SK-N-SH treated with all-trans-retinoic acid at 6 μM for 48 hours (cell line): ENCODE measurements around the gene PLA2R1.

Source experiments
- ATAC-seq: fragments of 200-7000 bp; cut with Tn5 transposase; 3 replicates; pipeline ENCODE4 v1.9.1; 2020; ENCODE audit warnings: mild to moderate bottlenecking, moderate library complexity
- ARNTL ChIP-seq: fragments of 450-650 bp; formaldehyde crosslinking; IDR thresholded peaks from 2 replicates; pipeline ENCODE4 v1.5.0; 2020; ENCODE audit warnings: low read depth, mild to moderate bottlenecking, moderate library complexity, borderline replicate concordance
- BACH2 ChIP-seq: fragments of 250-450 bp; sonication (Bioruptor Pico); IDR thresholded peaks from 2 replicates; pipeline ENCODE4 v1.9.0; 2021; ENCODE audit warnings: mild to moderate bottlenecking, borderline replicate concordance
- CSDC2 ChIP-seq: fragments of 250-450 bp; sonication (Bioruptor Pico); IDR thresholded peaks from 2 replicates; pipeline ENCODE4 v1.5.0; 2020; ENCODE audit warnings: mild to moderate bottlenecking, moderate library complexity
- ESRRG ChIP-seq: fragments of 250-450 bp; sonication (Bioruptor Pico); IDR thresholded peaks from 2 replicates; pipeline ENCODE4 v1.6.1; 2021; ENCODE audit warnings: mild to moderate bottlenecking
- ISL1 ChIP-seq: fragments of 250-450 bp; sonication (Bioruptor Pico); IDR thresholded peaks from 2 replicates; pipeline ENCODE4 v2.1.2; 2022; ENCODE audit warnings: mild to moderate bottlenecking, moderate library complexity
- OSR1 ChIP-seq: fragments of 250-450 bp; sonication (Bioruptor Pico); IDR thresholded peaks from 2 replicates; pipeline ENCODE4 v1.8.0; 2022; ENCODE audit warnings: moderate library complexity, mild to moderate bottlenecking, inconsistent platforms
- PPARA ChIP-seq: fragments of 250-450 bp; sonication (Bioruptor Pico); IDR thresholded peaks from 2 replicates; pipeline ENCODE4 v1.5.0; 2020; ENCODE audit warnings: mild to moderate bottlenecking, borderline replicate concordance
- RARB ChIP-seq: fragments of 250-450 bp; sonication (Bioruptor Pico); IDR thresholded peaks from 2 replicates; pipeline ENCODE4 v1.8.0; 2021; ENCODE audit warnings: mild to moderate bottlenecking, moderate library complexity
- SNAI2 ChIP-seq: fragments of 250-450 bp; sonication (Bioruptor Pico); IDR thresholded peaks from 2 replicates; pipeline ENCODE4 v1.5.0; 2020; ENCODE audit warnings: mild to moderate bottlenecking, moderate library complexity
- TCF4 ChIP-seq: fragments of 250-450 bp; sonication (Bioruptor Pico); IDR thresholded peaks from 2 replicates; pipeline ENCODE4 v1.8.0; 2021; ENCODE audit warnings: mild to moderate bottlenecking, moderate library complexity, borderline replicate concordance
- TOX ChIP-seq: fragments of 250-450 bp; sonication (Bioruptor Pico); IDR thresholded peaks from 2 replicates; pipeline ENCODE4 v1.8.0; 2021; ENCODE audit warnings: mild to moderate bottlenecking, moderate library complexity, borderline replicate concordance
- ZC3H10 ChIP-seq: fragments of 250-450 bp; sonication (Bioruptor Pico); IDR thresholded peaks from 2 replicates; pipeline ENCODE4 v1.5.1; 2021; ENCODE audit warnings: mild to moderate bottlenecking, moderate library complexity
- ZFP3 ChIP-seq: fragments of 250-450 bp; sonication (Bioruptor Pico); IDR thresholded peaks from 2 replicates; pipeline ENCODE4 v1.5.0; 2020; ENCODE audit warnings: mild to moderate bottlenecking, moderate library complexity
- ZFP30 ChIP-seq: fragments of 450-650 bp; formaldehyde crosslinking; IDR thresholded peaks from 2 replicates; pipeline ENCODE4 v1.5.0; 2022; ENCODE audit warnings: mild to moderate bottlenecking, moderate library complexity
- ZNF565 ChIP-seq: fragments of 450-650 bp; formaldehyde crosslinking; conservative IDR thresholded peaks from 2 replicates; pipeline ENCODE4 v1.5.0; 2020; ENCODE audit warnings: low read depth, mild to moderate bottlenecking, moderate library complexity
- ZNF70 ChIP-seq: fragments of 450-650 bp; formaldehyde crosslinking; IDR thresholded peaks from 2 replicates; pipeline ENCODE4 v1.5.0; 2020; ENCODE audit warnings: mild to moderate bottlenecking, moderate library complexity
- ZNF8 ChIP-seq: fragments of 450-650 bp; formaldehyde crosslinking; IDR thresholded peaks from 2 replicates; pipeline ENCODE4 v1.5.0; 2020; ENCODE audit warnings: mild to moderate bottlenecking, moderate library complexity
- TF ChIP-seq, protein P1 (sequence below): fragments of 250-450 bp; sonication (Bioruptor Pico); IDR thresholded peaks from 2 replicates; pipeline ENCODE4 v1.8.0; 2020; ENCODE audit warnings: mild to moderate bottlenecking, moderate library complexity, borderline replicate concordance
- TF ChIP-seq, protein P2 (sequence below): fragments of 250-450 bp; sonication (Bioruptor Pico); IDR thresholded peaks from 2 replicates; pipeline ENCODE4 v1.8.0; 2021; ENCODE audit warnings: low read depth, mild to moderate bottlenecking, moderate library complexity, borderline replicate concordance
- TF ChIP-seq, protein P3 (sequence below): fragments of 250-450 bp; sonication (Bioruptor Pico); IDR thresholded peaks from 2 replicates; pipeline ENCODE4 v1.5.1; 2020; ENCODE audit warnings: low read depth, mild to moderate bottlenecking, moderate library complexity
- TF ChIP-seq, protein P4 (sequence below): fragments of 250-450 bp; sonication (Bioruptor Pico); IDR thresholded peaks from 2 replicates; pipeline ENCODE4 v1.5.1; 2021; ENCODE audit warnings: mild to moderate bottlenecking, moderate library complexity
- TF ChIP-seq, protein P5 (sequence below): fragments of 250-450 bp; sonication (Bioruptor Pico); IDR thresholded peaks from 2 replicates; pipeline ENCODE4 v1.5.0; 2020; ENCODE audit warnings: mild to moderate bottlenecking, moderate library complexity

PLA2R1 gene

DNA sequence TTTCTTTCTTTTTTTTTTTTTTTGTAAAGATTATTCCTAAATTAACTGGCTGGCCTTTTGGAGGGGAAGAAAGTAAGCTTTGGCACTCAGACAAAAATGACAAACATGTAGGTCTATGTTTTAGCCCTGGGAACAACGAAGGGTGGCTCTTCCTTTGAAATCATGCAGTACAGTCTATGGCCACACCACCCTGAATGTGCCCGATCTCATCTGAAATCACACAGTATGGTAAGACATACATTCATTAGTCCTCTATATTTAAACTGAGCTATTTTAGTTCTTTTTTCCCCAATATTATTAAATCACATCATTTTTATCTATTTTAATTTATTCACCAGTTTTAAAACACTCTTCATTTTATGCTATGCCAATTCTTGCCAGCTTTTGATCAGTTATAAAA lies 48.2 kb downstream of the PLA2R1 start:
- TF ChIP-seq SNAI2 (CRISPR knock-in tag) (no peak), ZNF8 (CRISPR knock-in tag) (no peak), ZNF70 (CRISPR knock-in tag) (no peak), OSR1 (CRISPR knock-in tag) (no peak), RARB (CRISPR knock-in tag) (no peak), ZFP30 (CRISPR knock-in tag) (no peak), ZNF565 (no peak), ARNTL (CRISPR knock-in tag) (no peak), ESRRG (CRISPR knock-in tag) (no peak)
- TF ChIP-seq, protein P1, sequence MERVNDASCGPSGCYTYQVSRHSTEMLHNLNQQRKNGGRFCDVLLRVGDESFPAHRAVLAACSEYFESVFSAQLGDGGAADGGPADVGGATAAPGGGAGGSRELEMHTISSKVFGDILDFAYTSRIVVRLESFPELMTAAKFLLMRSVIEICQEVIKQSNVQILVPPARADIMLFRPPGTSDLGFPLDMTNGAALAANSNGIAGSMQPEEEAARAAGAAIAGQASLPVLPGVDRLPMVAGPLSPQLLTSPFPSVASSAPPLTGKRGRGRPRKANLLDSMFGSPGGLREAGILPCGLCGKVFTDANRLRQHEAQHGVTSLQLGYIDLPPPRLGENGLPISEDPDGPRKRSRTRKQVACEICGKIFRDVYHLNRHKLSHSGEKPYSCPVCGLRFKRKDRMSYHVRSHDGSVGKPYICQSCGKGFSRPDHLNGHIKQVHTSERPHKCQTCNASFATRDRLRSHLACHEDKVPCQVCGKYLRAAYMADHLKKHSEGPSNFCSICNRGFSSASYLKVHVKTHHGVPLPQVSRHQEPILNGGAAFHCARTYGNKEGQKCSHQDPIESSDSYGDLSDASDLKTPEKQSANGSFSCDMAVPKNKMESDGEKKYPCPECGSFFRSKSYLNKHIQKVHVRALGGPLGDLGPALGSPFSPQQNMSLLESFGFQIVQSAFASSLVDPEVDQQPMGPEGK (CRISPR knock-in tag) = no peak
- TF ChIP-seq, protein P2, sequence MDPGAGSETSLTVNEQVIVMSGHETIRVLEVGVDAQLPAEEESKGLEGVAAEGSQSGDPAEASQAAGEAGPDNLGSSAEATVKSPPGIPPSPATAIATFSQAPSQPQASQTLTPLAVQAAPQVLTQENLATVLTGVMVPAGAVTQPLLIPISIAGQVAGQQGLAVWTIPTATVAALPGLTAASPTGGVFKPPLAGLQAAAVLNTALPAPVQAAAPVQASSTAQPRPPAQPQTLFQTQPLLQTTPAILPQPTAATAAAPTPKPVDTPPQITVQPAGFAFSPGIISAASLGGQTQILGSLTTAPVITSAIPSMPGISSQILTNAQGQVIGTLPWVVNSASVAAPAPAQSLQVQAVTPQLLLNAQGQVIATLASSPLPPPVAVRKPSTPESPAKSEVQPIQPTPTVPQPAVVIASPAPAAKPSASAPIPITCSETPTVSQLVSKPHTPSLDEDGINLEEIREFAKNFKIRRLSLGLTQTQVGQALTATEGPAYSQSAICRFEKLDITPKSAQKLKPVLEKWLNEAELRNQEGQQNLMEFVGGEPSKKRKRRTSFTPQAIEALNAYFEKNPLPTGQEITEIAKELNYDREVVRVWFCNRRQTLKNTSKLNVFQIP = no peak
- TF ChIP-seq, protein P3, sequence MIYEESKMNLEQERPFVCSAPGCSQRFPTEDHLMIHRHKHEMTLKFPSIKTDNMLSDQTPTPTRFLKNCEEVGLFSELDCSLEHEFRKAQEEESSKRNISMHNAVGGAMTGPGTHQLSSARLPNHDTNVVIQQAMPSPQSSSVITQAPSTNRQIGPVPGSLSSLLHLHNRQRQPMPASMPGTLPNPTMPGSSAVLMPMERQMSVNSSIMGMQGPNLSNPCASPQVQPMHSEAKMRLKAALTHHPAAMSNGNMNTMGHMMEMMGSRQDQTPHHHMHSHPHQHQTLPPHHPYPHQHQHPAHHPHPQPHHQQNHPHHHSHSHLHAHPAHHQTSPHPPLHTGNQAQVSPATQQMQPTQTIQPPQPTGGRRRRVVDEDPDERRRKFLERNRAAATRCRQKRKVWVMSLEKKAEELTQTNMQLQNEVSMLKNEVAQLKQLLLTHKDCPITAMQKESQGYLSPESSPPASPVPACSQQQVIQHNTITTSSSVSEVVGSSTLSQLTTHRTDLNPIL = no peak
- ATAC-seq = 0 out of 3 replicates have a peak, but pooled peaks have one; percentile 58

DNA sequence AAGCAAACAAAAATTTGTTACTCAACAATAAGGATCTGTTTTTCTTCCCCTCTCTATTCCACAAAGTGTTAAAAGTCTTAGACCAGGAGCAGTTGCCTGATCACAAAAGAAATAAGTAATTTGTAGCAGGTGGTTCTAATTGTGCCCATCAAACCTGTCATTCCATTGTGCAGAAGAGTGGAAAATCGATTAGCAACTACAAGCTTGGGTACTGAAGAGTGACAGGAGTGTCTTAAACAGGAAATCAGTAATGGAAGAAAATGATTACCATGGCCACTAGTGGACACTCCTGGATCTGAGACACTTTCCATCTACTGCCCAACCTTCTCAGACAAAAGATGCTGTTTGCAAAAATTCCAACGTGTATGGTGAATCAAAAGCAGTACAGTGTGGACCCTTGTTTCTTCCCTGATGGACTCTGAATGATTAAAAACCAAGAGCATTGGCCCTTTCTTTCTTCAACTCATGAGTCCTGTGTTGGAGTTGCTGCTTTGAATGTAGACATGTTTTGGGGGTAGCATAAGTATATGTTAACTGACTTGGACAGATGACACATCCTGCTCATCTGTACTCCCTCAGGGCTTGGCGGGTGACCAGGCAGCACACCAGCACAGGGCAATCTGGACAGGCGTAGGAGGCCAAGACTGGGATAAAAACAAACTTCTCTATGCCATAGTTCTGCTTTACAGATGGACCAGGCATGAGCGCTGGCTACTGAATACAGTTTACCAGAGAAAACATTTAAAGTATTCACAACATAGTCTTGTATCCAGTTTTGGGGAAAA lies 51.9 kb downstream of the PLA2R1 start:
- no peak for TF ChIP-seq ISL1 (CRISPR knock-in tag)
- TF ChIP-seq ZFP3 (CRISPR knock-in tag) = no peak
- TF ChIP-seq, protein P4, sequence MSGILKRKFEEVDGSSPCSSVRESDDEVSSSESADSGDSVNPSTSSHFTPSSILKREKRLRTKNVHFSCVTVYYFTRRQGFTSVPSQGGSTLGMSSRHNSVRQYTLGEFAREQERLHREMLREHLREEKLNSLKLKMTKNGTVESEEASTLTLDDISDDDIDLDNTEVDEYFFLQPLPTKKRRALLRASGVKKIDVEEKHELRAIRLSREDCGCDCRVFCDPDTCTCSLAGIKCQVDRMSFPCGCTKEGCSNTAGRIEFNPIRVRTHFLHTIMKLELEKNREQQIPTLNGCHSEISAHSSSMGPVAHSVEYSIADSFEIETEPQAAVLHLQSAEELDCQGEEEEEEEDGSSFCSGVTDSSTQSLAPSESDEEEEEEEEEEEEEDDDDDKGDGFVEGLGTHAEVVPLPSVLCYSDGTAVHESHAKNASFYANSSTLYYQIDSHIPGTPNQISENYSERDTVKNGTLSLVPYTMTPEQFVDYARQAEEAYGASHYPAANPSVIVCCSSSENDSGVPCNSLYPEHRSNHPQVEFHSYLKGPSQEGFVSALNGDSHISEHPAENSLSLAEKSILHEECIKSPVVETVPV (CRISPR knock-in tag) = no peak
- TF ChIP-seq ZFP30 (CRISPR knock-in tag) = no peak
- no peak for TF ChIP-seq CSDC2 (CRISPR knock-in tag)
- no peak for TF ChIP-seq ARNTL (CRISPR knock-in tag)
- TF ChIP-seq TCF4 (CRISPR knock-in tag) = no peak
- TF ChIP-seq BACH2 (CRISPR knock-in tag) = no peak
- no peak for TF ChIP-seq PPARA (CRISPR knock-in tag)
- no peak for TF ChIP-seq ESRRG (CRISPR knock-in tag)
- no peak for TF ChIP-seq TOX
- TF ChIP-seq, protein P2 = no peak
- TF ChIP-seq ZC3H10 (CRISPR knock-in tag) = no peak
- TF ChIP-seq, protein P5, sequence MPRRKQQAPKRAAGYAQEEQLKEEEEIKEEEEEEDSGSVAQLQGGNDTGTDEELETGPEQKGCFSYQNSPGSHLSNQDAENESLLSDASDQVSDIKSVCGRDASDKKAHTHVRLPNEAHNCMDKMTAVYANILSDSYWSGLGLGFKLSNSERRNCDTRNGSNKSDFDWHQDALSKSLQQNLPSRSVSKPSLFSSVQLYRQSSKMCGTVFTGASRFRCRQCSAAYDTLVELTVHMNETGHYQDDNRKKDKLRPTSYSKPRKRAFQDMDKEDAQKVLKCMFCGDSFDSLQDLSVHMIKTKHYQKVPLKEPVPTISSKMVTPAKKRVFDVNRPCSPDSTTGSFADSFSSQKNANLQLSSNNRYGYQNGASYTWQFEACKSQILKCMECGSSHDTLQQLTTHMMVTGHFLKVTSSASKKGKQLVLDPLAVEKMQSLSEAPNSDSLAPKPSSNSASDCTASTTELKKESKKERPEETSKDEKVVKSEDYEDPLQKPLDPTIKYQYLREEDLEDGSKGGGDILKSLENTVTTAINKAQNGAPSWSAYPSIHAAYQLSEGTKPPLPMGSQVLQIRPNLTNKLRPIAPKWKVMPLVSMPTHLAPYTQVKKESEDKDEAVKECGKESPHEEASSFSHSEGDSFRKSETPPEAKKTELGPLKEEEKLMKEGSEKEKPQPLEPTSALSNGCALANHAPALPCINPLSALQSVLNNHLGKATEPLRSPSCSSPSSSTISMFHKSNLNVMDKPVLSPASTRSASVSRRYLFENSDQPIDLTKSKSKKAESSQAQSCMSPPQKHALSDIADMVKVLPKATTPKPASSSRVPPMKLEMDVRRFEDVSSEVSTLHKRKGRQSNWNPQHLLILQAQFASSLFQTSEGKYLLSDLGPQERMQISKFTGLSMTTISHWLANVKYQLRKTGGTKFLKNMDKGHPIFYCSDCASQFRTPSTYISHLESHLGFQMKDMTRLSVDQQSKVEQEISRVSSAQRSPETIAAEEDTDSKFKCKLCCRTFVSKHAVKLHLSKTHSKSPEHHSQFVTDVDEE (CRISPR knock-in tag) = no peak
- no peak for TF ChIP-seq RARB (CRISPR knock-in tag)
- peak; percentile 72 for ATAC-seq
